Heart left ventricle (tissue), 16 donors: ENCODE measurements around the gene TNFRSF11A. TPM values are rescaled to one million over a fixed set of nuclear protein-coding genes. Genes with fewer than 3 reads are reported as not detected.
A peak's percentile ranks its signal among the peaks of the same experiment; 100 is the strongest.

Experiments
- ATAC-seq, 4 donors: fragments of 200-7000 bp; cut with Tn5 transposase; one replicate each; pipeline ENCODE4 v1.9.1; 2020 to 2022; ENCODE audit warnings: moderate library complexity in 4 of 4, mild to moderate bottlenecking in 3 of 4, moderate number of reproducible peaks in 1 of 4
- DNase-seq, 5 donors: peaks; one replicate each; pipeline ENCODE4 v3.0.0-alpha.2; 2020
- H3K27ac ChIP-seq, 12 donors: fragments of 200-600 bp; sonication (generic) in 4 of 12; one replicate each; pipeline versions ENCODE4 v1.5.0 to v1.8.0; 2016 to 2022; ENCODE audit warnings: mild to moderate bottlenecking in 2 of 12
- H3K27me3 ChIP-seq, 9 donors: fragments of 200-600 bp; sonication (generic) in 2 of 9; one replicate each; pipeline versions ENCODE4 v1.5.1 to v1.8.0; 2016 to 2022; ENCODE audit warnings: mild to moderate bottlenecking in 3 of 9
- H3K36me3 ChIP-seq, 9 donors: fragments of 200-600 bp; sonication (generic) in 2 of 9; one replicate each; pipeline versions ENCODE4 v1.5.0 to v1.8.0; 2018 to 2022; ENCODE audit warnings: mild to moderate bottlenecking in 2 of 9
- H3K4me1 ChIP-seq, 12 donors: fragments of 200-600 bp; sonication (generic) in 4 of 12; one replicate each; pipeline versions ENCODE4 v1.5.0 to v1.8.0; 2016 to 2022; ENCODE audit warnings: mild to moderate bottlenecking in 3 of 12
- H3K4me3 ChIP-seq, 12 donors: fragments of 200-600 bp; sonication (generic) in 4 of 12; one replicate each; pipeline versions ENCODE4 v1.5.0 to v1.8.0; 2017 to 2022; ENCODE audit warnings: mild to moderate bottlenecking in 9 of 12, moderate library complexity in 4 of 12
- H3K9me3 ChIP-seq, 12 donors: fragments of 200-600 bp; sonication (generic) in 4 of 12; one replicate each; pipeline versions ENCODE4 v1.5.0 to v1.8.0; 2016 to 2022; ENCODE audit warnings: mild to moderate bottlenecking in 1 of 12
- CTCF ChIP-seq, 12 donors: fragments of 200-600 bp; sonication (generic) in 4 of 12; IDR thresholded peaks; one replicate each; pipeline versions ENCODE4 v1.5.0 to v1.8.0; 2018 to 2022; ENCODE audit warnings: antibody characterized with exemption in 12 of 12, mild to moderate bottlenecking in 5 of 12
- POLR2A ChIP-seq, 2 donors: fragments of 450-650 bp; IDR thresholded peaks; one replicate each; pipeline ENCODE4 v1.6.1; 2017; ENCODE audit warnings: antibody characterized with exemption in 2 of 2, mild to moderate bottlenecking in 2 of 2, moderate library complexity in 2 of 2
- WGBS, 4 donors: extraction: QIAGEN DNeasy Blood & Tissue Kit in 2 of 4; methylation state at CpG; one replicate each; pipeline versions ENCODE4 v1.1.5 to v1.1.7; 2013 to 2018; 5-methylcytosine and 5-hydroxymethylcytosine counted together
- intact Hi-C, 10 donors: fragments of 100-400 bp; cut with DNase I; formaldehyde crosslinking; loops; one replicate each; pipeline versions ENCODE4 v1.11.1 to v1.14.2; 2022
- polyA plus RNA-seq, 2 donors: library from polyadenylated mRNA; stranded (reverse); fragments of 200-250 nt; gene quantifications; one replicate each; pipeline ENCODE4 v1.2.3, GENCODE V29; 2013
- total RNA-seq, 9 donors: library from RNA; depleted of rRNA in 2 of 9; stranded (reverse); fragments of >200 nt in 2 of 9; fragmentation: NEBNext Ultra II Directional in 3 of 9; extraction: Animal tissue kit (Norgen Biotek cat#: 25700) in 3 of 9; gene quantifications; one replicate each; pipeline versions ENCODE4 v1.1.0 to v1.2.4, GENCODE V29; 2016 to 2023
- donor health status: ischemic (EF 13 %, LVEDD 7.1; RV severe dilation, severe dysfunction).
- donor health status: healthy with polysubstance abuse.
- donor health status: DM: no; HTN: yes; CAD: no.
- donor health status: DM: no; HTN: no; CAD: no.
- donor health status: ischemic (EF 25% LVEDD 6.9; RV normal size, moderate dysfunction).
- donor health status: ischemic (EF 25% LVEDD 5.7; RV mildly dilated, moderate dysfunction).
- donor health status: healthy.
- donor health status: DM: yes; HTN: yes; CAD: no.
- donor health status: ischemic (EF 35%, LVEDD 5.7; RV mildly dilated, moderate dysfunction).
- donor health status: nonischemic (EF 11% LVEDD 7.7; RV severe dilation, severe dysfunction).
- donor health status: DM: yes; HTN: yes; CAD: no.
- donor health status: PGD.
- donor health status: ischemic (EF 29% LVEDD 5.4; RV normal size, mild dysfunction).
- donor health status: nonischemic (EF 23%, LVEDD 6.1; RV moderate dilation, normal function).

Gene TNFRSF11A
- total and polyA plus RNA-seq, 11 donors, result 0.16 to 5.0 (median 1.4) TPM

- peaks cover 0 to 67% (median 53%) of the 10 kb centered on the region in 9 donors for H3K36me3 ChIP-seq
- intact Hi-C loops, result no loop called here
- 88 to 98% (median 93%) methylated on average over 6 of the region's 6 CpGs for WGBS, 4 donors
Observed at GRCh38 chr18:62280058-62280457, 45.1 kb upstream of the TNFRSF11A start.

DNA sequence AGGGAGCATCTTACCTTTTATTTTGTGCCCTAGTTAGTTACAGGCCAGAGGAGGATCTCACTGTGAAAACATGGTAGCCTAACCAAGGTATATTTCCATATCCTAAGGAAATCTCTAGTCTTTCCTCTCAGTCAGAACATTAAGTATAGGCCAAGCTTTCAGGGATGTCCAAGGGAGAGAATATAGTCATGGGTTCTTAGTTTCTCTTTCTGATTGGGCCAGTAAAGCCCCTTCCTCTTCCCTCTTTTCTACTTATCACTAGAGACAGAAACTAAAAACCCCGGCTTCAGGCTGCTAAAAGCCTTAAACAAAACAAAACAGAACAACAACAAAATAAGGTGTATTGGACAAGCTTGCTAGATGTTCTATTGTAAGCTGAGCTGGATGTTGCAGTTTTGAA lies 44.3 kb upstream of the TNFRSF11A start:
- WGBS, 4 donors, result 86 to 92% (median 90%) methylated on average over 1 of the region's 1 CpG
- Histone ChIP-seq H3K4me3 (no peak overlapping the region), H3K27me3 (no peaks in the 10 kb centered on the region), H3K4me1 (peaks cover 0 to 48% (median 6%) of the 10 kb centered on the region in 12 donors), H3K27ac (peak overlapping the region in 1 of 12 donors; percentile 59), H3K9me3 (no peaks in the 10 kb centered on the region), H3K36me3 (peaks cover 0 to 67% (median 46%) of the 10 kb centered on the region in 9 donors)
- no peak for TF ChIP-seq POLR2A (IDR thresholded peaks at IDR 0.05)
- TF ChIP-seq CTCF (IDR thresholded peaks at IDR 0.05), result no peak
- ATAC-seq, result no peak
- intact Hi-C loops, result no loop called here
- DNase-seq, result no peak

More at GRCh38 chr18:62280058-62280457, 45.1 kb upstream of the TNFRSF11A start:
- no peak for DNase-seq
- no peak for ATAC-seq
- H3K9me3 ChIP-seq, result no peaks in the 10 kb centered on the region
- no peaks in the 10 kb centered on the region for H3K27me3 ChIP-seq
- no peak overlapping the region for H3K4me3 ChIP-seq
- H3K27ac ChIP-seq, result peak overlapping the region in 1 of 12 donors; percentile 59
- TF ChIP-seq CTCF (IDR thresholded peaks at IDR 0.05), result no peak
- TF ChIP-seq POLR2A (IDR thresholded peaks at IDR 0.05), result no peak
- H3K4me1 ChIP-seq, result peaks cover 0 to 41% (median 6%) of the 10 kb centered on the region in 12 donors

GRCh38 chr18:62281684-62282083 lies 43.4 kb upstream of the TNFRSF11A start:
- Histone ChIP-seq H3K9me3 (no peaks in the 10 kb centered on the region), H3K36me3 (peaks cover 0 to 63% (median 43%) of the 10 kb centered on the region in 9 donors), H3K4me3 (no peak overlapping the region), H3K27me3 (no peaks in the 10 kb centered on the region), H3K27ac (peak overlapping the region in 1 of 12 donors; percentile 59), H3K4me1 (peaks cover 0 to 48% (median 6%) of the 10 kb centered on the region in 12 donors)
- WGBS, 4 donors, result 80 to 90% (median 81%) methylated on average over 1 of the region's 1 CpG
- intact Hi-C loops, result no loop called here
- ATAC-seq (peak in 1 of 4 donors; percentile 47), DNase-seq (no peak)
- no peak for TF ChIP-seq CTCF (IDR thresholded peaks at IDR 0.05)
- TF ChIP-seq POLR2A (IDR thresholded peaks at IDR 0.05), result no peak

DNA sequence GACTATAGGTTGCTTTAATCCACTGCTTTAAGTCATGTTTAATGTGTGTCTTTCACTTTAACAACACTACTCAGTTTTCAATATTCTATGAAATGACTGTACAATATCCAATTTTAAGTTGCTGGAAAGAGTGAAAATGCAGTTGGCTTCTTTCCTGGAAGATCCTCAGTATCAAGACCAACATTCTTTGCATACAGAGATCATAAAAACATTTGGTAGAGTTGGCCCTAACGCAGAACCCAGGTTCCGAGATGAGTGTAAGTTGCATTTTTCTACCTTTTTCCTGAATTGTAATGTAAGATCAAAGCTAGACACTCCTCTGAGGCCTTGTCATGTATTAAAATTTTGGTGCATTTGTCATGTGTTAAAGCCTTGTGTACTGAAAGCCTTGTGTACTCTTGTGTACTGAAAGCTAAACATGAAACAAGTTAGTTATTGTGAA lies 42.9 kb upstream of the TNFRSF11A start:
- peaks cover 0 to 48% (median 6%) of the 10 kb centered on the region in 12 donors for H3K4me1 ChIP-seq
- ATAC-seq (no peak), DNase-seq (no peak)
- intact Hi-C loops, result no loop called here
- peak overlapping the region in 1 of 12 donors; percentile 59 for H3K27ac ChIP-seq
- H3K9me3 ChIP-seq, result no peaks in the 10 kb centered on the region
- no peaks in the 10 kb centered on the region for H3K27me3 ChIP-seq
- H3K36me3 ChIP-seq, result peaks cover 0 to 63% (median 40%) of the 10 kb centered on the region in 9 donors
- H3K4me3 ChIP-seq, result no peak overlapping the region
- 70 to 87% (median 77%) methylated on average over 2 of the region's 2 CpGs for WGBS, 4 donors
- TF ChIP-seq POLR2A (IDR thresholded peaks at IDR 0.05) (no peak), CTCF (IDR thresholded peaks at IDR 0.05) (no peak)
